Hepatocyte (in vitro differentiated cells): ENCODE data around the gene TET1. TPM values are rescaled to one million over a fixed set of nuclear protein-coding genes. Genes with fewer than 3 reads are reported as not detected.
A peak's percentile ranks its signal among the peaks of the same experiment; 100 is the strongest.

Experiments used
- DNase-seq: peaks from one replicate; pipeline ENCODE4 v3.0.0-alpha.2; 2016; ENCODE audit warnings: low spot score
- H2AFZ ChIP-seq: fragments of 200-600 bp; sonication (generic); 2 replicates; pipeline ENCODE4 v1.6.0; 2016; ENCODE audit warnings: antibody characterized with exemption, mild to moderate bottlenecking
- H3K27ac ChIP-seq: fragments of 200-600 bp; sonication (generic); 2 replicates; pipeline ENCODE4 v1.5.1; 2016; ENCODE audit warnings: mild to moderate bottlenecking
- H3K27me3 ChIP-seq: fragments of 200-600 bp; sonication (generic); 2 replicates; pipeline ENCODE4 v1.6.1; 2016
- H3K36me3 ChIP-seq: fragments of 200-600 bp; sonication (generic); replicated peaks from 2 replicates; pipeline ENCODE4 v1.5.1; 2016; ENCODE audit warnings: low read depth; ENCODE audit not compliant: insufficient read depth
- H3K4me1 ChIP-seq: fragments of 200-600 bp; sonication (generic); 2 replicates; pipeline ENCODE4 v1.5.1; 2016; ENCODE audit warnings: mild to moderate bottlenecking, moderate library complexity; ENCODE audit not compliant: insufficient read depth
- H3K4me2 ChIP-seq: fragments of 200-600 bp; sonication (generic); 2 replicates; pipeline ENCODE4 v1.6.0; 2016
- H3K4me3 ChIP-seq: fragments of 200-600 bp; sonication (generic); 2 replicates; pipeline ENCODE4 v1.5.1; 2016; ENCODE audit warnings: mild to moderate bottlenecking
- H3K79me2 ChIP-seq: fragments of 200-600 bp; sonication (generic); 2 replicates; pipeline ENCODE4 v1.6.0; 2017; ENCODE audit warnings: mild to moderate bottlenecking
- H3K9me2 ChIP-seq: fragments of 200-600 bp; sonication (generic); replicated peaks from 2 replicates; pipeline ENCODE4 v1.6.0; 2017; ENCODE audit warnings: mild to moderate bottlenecking; ENCODE audit not compliant: insufficient read depth
- H3K9me3 ChIP-seq: fragments of 200-600 bp; sonication (generic); 2 replicates; pipeline ENCODE4 v1.5.1; 2016; ENCODE audit warnings: low read depth, mild to moderate bottlenecking
- H4K20me1 ChIP-seq: fragments of 200-600 bp; sonication (generic); 2 replicates; pipeline ENCODE4 v1.6.0; 2016; ENCODE audit warnings: mild to moderate bottlenecking; ENCODE audit not compliant: insufficient read depth, poor library complexity, severe bottlenecking
- CTCF ChIP-seq: fragments of 200-600 bp; sonication (generic); IDR thresholded peaks from 2 replicates; pipeline ENCODE4 v1.5.1; 2016; ENCODE audit warnings: antibody characterized with exemption, mild to moderate bottlenecking; ENCODE audit not compliant: poor library complexity
- EZH2 ChIP-seq: fragments of 200-600 bp; sonication (generic); IDR thresholded peaks from 2 replicates; pipeline ENCODE4 v1.6.1; 2016; ENCODE audit warnings: antibody characterized with exemption, mild to moderate bottlenecking, borderline replicate concordance
- EZH2phosphoT487 ChIP-seq: fragments of 200-600 bp; sonication (generic); IDR thresholded peaks from one replicate; pipeline ENCODE4 v1.6.1; 2018; ENCODE audit warnings: antibody characterized with exemption, mild to moderate bottlenecking, low read depth, moderate library complexity; ENCODE audit not compliant: unreplicated experiment, severe bottlenecking
- WGBS: methylation state at CpG from one replicate; pipeline ENCODE4 v1.1.6; 2016; ENCODE audit warnings: low lambda C conversion rate; ENCODE audit errors: missing lambda C conversion rate; 5-methylcytosine and 5-hydroxymethylcytosine counted together
- polyA plus RNA-seq: library from polyadenylated mRNA; unstranded; fragments of >200 nt; fragmentation: Nextera tagmentation; extraction: Ambion mirVana; gene quantifications from 2 replicates; pipeline ENCODE4 v1.2.1, GENCODE V29; 2016
- total RNA-seq: library from RNA; depleted of rRNA; stranded (reverse); fragments of >200 nt; gene quantifications from 2 replicates; pipeline ENCODE4 v1.2.3, GENCODE V29; 2014

TET1 gene
- total and polyA plus RNA-seq, 2 experiments from 2014 or later, result 2.4 to 13.6 TPM

- Histone ChIP-seq H3K36me3 (no peaks in the 10 kb centered on the region), H3K27me3 (no peaks in the 10 kb centered on the region), H3K4me2 (no peak overlapping the region), H2AFZ (no peak overlapping the region), H3K9me2 (no peaks in the 10 kb centered on the region), H3K27ac (no peak overlapping the region), H3K4me1 (peaks cover 27% of the 10 kb centered on the region), H3K9me3 (no peaks in the 10 kb centered on the region), H3K4me3 (no peak overlapping the region), H4K20me1 (no peaks in the 10 kb centered on the region), H3K79me2 (peaks cover 10% of the 10 kb centered on the region)
- TF ChIP-seq CTCF (no peak), EZH2phosphoT487 (no peak), EZH2 (no peak)
- WGBS, result 86% methylated on average over 1 of the region's 1 CpG
- DNase-seq, result no peak
Observed at GRCh38 chr10:68597407-68597806, 37.3 kb downstream of the TET1 start.

GRCh38 chr10:68598978-68599770 lies 39.0 kb downstream of the TET1 start:
- Histone ChIP-seq H3K9me2 (no peaks in the 10 kb centered on the region), H2AFZ (no peak overlapping the region), H3K4me2 (peak overlapping the region; percentile 76), H4K20me1 (no peaks in the 10 kb centered on the region), H3K79me2 (peaks cover 24% of the 10 kb centered on the region), H3K4me1 (peaks cover 31% of the 10 kb centered on the region), H3K4me3 (no peak overlapping the region), H3K27me3 (no peaks in the 10 kb centered on the region), H3K27ac (peak overlapping the region; percentile 74), H3K36me3 (no peaks in the 10 kb centered on the region), H3K9me3 (no peaks in the 10 kb centered on the region)
- DNase-seq, result peak; percentile 39
- WGBS, result 43% methylated on average over 23 of the region's 23 CpGs
- TF ChIP-seq EZH2phosphoT487, result no peak

- H3K79me2 ChIP-seq, result peaks cover 30% of the 10 kb centered on the region
- peak overlapping the region; percentile 74 for H3K27ac ChIP-seq
- 30% methylated on average over 3 of the region's 3 CpGs for whole genome bisulfite sequencing
- TF ChIP-seq CTCF (no peak), EZH2phosphoT487 (no peak)
- peak overlapping the region; percentile 58 for H2AFZ ChIP-seq
- no peak overlapping the region for H3K4me3 ChIP-seq
- no peaks in the 10 kb centered on the region for H3K27me3 ChIP-seq
- DNase-seq, result no peak
- H3K4me1 ChIP-seq, result peaks cover 31% of the 10 kb centered on the region
- H3K36me3 ChIP-seq, result no peaks in the 10 kb centered on the region
- no peaks in the 10 kb centered on the region for H4K20me1 ChIP-seq
- H3K4me2 ChIP-seq, result peak overlapping the region; percentile 76
- H3K9me3 ChIP-seq, result no peaks in the 10 kb centered on the region
- no peaks in the 10 kb centered on the region for H3K9me2 ChIP-seq
Observed at GRCh38 chr10:68599771-68600040, 39.6 kb downstream of the TET1 start.

GRCh38 chr10:68600041-68600778 lies 40.1 kb downstream of the TET1 start:
- 2% methylated on average over 17 of the region's 17 CpGs for WGBS
- TF ChIP-seq EZH2, result no peak
- TF ChIP-seq CTCF, result no peak
- TF ChIP-seq EZH2phosphoT487, result no peak

More at GRCh38 chr10:68600041-68600778, 40.1 kb downstream of the TET1 start:
- Histone ChIP-seq H3K9me2 (no peaks in the 10 kb centered on the region), H3K36me3 (no peaks in the 10 kb centered on the region), H3K27me3 (no peaks in the 10 kb centered on the region), H3K4me1 (peaks cover 31% of the 10 kb centered on the region), H3K9me3 (no peaks in the 10 kb centered on the region), H3K4me3 (peak overlapping the region; percentile 41), H4K20me1 (no peaks in the 10 kb centered on the region), H3K4me2 (peak overlapping the region; percentile 76), H3K27ac (peak overlapping the region; percentile 74), H2AFZ (peak overlapping the region; percentile 58), H3K79me2 (peaks cover 33% of the 10 kb centered on the region)
- peak; percentile 76 for DNase-seq
